HG02571 (cell line): ENCODE results near the gene SCYGR4.
"Not testable (repeated sequence)": the region's sequence is repeated elsewhere in the genome, so short reads cannot be mapped to it uniquely, and the experiment has no call there.

Experiments
- ATAC-seq: cut with Tn5 transposase; IDR thresholded peaks from one replicate; pipeline ENCODE4 v1.9.1; 2021; ENCODE audit warnings: mild to moderate bottlenecking, moderate library complexity; ENCODE audit not compliant: unreplicated experiment

Gene SCYGR4, protein sequence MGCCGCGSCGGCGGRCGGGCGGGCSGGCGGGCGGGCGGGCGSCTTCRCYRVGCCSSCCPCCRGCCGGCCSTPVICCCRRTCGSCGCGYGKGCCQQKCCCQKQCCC

DNA sequence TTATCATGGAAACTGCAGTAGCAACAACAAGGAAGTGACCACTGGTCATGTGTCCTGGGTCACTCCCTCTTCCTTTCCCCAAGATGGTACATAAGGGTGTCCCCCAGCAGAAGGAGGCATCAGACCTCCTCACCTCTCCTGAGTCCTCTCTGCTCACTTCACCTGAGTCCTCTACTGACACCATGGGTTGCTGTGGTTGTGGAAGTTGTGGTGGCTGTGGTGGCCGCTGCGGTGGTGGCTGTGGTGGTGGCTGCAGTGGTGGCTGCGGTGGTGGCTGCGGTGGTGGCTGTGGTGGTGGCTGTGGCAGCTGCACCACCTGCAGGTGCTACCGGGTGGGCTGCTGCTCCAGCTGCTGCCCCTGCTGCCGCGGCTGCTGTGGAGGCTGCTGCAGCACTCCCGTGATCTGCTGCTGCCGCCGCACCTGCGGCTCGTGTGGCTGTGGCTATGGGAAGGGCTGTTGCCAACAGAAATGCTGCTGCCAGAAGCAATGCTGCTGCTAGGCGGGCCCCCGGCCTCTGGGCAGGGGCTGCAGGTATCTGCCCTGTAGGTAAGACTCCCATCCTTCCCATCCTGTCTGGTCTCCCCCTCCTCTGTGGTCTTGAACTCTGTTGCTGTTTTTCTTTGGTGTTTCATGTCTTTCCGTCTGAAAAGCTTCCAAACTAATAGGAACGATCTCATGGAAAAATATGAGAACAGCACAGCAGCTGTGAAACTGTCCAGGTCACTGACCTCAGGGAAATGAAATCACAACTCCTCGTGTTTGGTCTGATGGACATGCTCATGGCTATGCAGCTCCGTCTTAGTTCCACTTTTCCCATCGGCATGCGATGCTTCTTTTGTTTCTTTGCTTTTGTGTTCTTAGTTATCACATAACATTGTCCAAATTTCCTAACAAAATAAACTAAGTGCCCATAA lies at the start of gene SCYGR4:
Gene SCYGR4 (plus strand): TSS at position 183 of the 915 bp plus-strand sequence. CDS start 0 bp downstream, at position 183.
- ATAC-seq = no peak

DNA sequence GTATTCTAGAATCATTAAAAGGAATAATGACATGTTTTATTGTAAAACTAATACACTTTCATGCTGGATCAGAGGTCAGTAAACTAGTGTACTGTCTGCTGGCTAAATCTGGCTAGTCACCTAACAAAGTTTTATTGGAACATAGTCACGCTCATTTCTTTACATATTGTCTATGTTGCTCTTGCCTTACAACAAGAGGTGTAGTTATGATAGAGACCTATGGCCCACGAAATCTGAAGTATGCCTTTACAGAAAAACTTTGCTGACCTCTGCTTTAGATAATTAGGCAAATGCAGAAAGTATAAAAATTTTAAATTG lies 48.5 kb upstream of the SCYGR4 start:
- no peak for ATAC-seq

DNA sequence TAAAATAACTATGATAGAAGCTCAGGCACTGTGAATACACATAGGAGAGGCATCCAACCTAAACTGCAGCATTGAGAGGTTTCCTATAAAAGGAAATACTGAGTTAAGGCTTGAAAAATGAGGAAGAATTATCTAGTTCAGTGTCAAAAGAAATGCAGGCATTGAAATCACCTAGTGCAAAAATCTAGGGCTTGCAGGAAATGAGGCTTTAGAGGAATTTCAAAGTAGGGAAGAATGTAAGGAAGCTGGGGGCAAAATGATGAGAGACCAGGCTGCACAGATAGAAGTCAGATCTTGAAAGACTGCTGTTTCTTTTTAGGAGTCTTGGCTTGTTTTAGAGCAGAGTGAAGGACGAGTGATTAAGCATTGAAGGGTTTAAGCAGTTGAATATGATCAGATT lies 46.7 kb upstream of the SCYGR4 start:
- ATAC-seq = no peak

DNA sequence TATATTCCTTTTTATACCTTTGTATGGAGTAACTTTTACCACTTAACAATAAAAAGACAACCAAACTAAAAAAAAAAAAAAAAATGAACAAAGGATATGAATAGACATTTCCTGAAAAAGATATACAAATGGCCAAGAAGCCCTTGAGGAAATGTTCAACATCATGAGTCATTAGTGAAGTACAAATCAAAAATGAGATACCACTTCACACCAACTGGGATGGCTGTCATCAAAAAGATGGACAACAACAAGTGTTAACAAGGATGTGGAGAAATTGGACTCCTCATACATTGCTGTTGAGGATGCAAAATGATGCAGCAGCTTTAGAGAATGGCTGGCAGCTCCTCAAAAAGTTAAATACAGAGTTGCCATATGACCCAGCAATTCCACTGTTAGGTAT lies 41.2 kb upstream of the SCYGR4 start:
- no peak for ATAC-seq

DNA sequence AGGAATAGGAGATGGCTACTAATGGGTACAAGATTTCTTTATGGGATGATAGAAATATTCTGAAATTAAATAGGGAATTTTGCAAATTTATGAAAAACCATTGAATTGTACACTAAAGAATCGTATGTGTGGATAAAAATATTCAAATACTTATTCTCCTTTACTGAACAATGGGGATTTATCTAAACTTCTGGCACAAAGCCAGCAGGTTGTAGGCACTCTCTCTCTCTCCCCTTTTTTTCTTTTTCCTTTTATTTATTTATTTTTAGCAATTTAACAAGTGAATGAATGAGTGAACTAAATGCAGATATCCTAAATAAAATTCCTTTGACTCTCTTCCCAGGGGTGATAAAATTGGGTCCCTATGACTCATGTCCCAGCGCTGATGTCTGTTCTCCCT lies 40.5 kb upstream of the SCYGR4 start:
- no peak for ATAC-seq

DNA sequence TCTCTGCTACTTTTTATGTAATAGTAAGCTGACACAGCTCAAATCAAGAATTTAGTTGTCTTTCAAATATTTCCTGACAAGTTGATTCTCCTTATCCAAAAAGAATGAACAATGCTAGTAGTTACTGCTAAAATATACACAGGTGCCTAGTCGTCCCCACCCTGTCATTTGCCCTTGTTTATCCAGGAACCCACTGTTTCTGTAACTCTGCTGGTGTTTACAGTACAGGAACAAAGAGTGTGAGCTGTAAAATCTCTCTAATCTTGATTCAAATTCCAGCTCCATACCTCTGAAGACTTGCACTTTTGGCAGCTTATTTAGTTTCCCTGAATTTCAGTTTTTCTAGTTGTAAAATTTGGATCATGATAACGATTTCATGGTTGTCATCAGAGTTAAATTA lies 39.7 kb upstream of the SCYGR4 start:
- no peak for ATAC-seq

DNA sequence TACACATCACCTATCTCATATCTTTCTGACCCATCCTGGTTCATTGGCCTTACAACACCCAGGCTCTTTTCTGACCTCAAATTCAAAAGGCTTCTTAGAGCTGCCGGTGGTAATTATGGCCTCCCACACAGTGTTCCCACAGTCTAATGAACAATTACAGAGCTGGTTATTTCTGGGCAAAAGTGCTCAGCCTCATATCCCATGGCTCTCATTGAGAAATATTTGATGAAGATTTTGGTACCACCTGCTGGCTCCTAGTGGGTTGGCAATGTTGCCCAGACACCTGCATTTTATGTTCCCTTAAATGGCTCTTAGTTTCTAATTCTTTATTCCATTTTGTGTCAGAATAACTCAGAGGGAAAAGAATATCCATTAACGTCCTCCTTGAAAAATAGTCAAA lies 38.7 kb upstream of the SCYGR4 start:
- no peak for ATAC-seq

DNA sequence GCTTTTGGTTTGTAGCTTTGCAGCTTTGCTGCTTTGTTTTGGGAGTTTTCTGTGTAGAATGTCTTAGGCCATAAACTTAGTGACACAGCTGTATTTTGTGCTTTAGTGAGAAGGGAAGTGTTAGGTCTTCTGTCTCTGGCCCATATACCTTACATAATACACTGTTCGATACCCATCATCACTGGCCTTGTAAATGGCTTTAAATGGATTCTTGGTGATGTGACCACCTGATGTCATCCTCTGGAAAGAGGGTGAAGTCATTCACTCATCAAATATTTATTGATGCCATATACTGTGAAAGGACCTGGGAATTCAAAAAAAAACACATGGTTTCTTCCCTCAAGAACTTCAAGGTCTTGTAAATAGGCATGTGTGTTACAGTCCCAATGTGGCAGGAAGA lies 37.5 kb upstream of the SCYGR4 start:
- no peak for ATAC-seq

DNA sequence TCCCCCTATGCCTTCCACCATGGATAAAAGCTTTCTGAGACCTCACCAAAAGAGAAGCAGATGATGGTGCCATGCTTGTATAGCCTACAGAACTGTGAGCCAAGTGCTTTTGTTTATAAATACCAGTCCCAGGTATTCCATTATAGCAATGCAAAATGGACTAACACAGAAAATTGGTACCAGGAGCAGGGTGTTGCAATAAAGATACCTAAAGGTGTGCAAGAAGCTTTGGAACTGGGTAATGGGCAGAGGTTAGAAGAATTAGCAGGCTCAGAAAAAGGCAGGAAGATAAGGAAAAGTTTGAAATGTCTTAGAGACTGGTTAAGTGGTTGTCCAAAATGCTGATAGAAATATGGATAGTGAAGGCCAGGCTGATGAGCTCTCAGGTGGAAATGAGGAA lies 34.9 kb upstream of the SCYGR4 start:
- ATAC-seq = no peak

DNA sequence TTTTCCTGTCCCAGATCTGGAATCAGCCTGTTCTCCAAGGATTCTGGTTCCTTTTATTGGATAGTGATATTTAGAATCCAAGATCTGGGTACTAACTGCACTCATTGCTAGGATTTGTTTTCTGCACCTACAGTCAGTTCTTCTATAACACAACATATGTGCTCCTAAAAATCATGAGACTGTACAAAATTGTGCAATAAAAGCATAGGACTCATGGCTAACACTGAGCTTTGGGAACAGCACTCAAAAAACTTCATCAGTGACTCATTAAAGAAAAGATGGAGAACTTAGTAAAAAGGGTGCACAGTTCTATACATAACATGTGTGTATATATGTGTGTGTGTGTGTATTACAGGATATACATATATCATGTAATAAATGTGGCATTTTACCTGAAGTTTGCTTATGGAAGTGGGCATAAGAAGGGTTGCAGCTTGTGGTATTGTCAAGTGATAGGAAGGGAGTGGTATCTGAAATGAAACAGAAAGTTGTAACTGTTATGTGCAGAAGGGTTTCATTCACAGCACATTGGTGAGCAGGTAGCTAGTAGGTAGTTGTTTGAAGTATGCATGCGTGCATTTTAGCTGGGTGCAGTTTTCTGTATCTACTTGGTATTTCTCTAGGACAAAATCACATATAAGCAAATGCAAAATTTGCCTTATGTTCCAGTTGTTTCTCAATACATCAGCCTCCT lies 24.5 kb upstream of the SCYGR4 start:
- no peak for ATAC-seq

DNA sequence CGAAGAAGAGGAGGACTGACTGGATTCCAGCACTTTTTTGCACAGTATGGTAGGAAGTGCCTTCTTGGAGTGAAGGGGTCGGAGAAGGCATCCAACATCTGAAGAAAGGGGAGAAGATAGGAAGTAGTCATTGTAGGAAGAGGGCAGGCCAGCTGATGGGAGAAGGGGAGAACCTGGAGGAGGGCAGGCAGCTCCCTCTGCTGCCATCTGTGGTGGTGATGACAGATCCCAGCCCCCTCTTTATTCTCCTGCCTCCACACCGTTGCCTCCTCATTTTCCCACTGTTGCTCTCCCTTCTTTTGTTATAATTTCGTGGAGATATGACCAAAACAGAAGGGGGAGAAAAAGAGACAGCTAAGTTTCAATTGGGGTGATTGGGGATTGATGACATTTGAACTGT lies 21.5 kb upstream of the SCYGR4 start:
- no peak for ATAC-seq

DNA sequence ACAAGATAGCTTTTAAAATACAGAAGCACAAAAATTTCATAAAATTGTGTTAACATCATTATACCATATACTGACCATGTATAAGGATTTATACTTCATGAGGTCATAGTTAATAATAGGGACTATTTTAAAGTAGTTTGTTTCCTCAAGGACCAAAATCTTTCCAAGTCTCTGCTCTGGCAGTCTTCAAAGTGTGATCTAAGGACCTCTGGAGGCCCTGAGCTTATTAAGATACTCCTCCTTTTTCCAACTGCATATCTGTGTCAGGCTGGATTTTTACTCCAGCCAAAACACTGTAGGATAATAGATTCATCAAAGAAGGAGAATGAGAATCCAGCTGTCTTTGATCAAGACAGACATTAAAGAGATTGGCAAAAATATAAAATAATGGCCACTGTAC lies 20.3 kb upstream of the SCYGR4 start:
- ATAC-seq = no peak

DNA sequence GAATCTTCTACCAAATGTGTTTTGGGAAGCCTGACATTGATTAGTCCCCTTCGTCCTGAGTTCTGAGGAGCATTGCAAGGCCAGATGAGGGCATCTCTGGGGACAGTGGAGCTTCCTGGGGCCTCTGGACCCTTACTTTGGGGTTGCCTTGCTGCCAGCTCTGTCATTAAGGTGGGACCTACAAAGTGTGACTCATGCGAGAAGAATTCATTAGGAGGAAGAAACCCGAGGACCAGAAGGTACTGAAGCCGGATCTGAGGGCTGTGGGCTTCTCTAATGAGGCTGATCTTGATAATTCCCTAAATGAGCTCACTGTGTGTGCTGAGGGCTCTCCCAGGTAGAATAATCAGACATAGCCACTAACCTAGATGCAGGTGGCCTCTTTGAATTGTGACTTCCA lies 19.3 kb upstream of the SCYGR4 start:
- no peak for ATAC-seq

DNA sequence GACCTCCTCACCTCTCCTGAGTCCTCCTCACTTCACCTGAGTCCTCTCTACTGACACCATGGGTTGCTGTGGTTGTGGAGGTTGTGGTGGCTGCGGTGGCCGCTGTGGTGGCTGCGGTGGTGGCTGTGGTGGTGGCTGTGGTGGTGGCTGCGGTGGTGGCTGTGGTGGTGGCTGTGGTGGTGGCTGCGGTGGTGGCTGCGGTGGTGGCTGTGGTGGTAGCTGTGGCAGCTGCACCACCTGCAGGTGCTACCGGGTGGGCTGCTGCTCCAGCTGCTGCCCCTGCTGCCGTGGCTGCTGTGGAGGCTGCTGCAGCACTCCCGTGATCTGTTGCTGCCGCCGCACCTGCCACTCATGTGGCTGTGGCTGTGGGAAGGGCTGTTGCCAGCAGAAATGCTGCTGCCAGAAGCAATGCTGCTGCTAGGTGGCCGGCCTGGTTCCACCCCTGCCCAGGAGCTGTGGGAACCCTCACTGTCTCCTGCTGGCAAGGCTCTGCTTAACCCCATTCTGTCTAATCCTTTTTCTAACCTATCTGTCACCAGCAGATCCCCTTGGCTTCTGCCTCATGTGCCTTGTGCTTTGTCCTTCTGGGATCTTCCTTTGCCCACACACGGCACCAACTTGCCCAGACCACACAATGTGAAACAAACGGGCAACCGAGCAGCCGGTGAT lies 18.3 kb upstream of the SCYGR4 start, which contains the start of gene SCYGR2:
Gene SCYGR2 (plus strand): TSS at position 59 of the 669 bp plus-strand sequence. CDS start 0 bp downstream, at position 59.
- ATAC-seq = not testable (repeated sequence)

DNA sequence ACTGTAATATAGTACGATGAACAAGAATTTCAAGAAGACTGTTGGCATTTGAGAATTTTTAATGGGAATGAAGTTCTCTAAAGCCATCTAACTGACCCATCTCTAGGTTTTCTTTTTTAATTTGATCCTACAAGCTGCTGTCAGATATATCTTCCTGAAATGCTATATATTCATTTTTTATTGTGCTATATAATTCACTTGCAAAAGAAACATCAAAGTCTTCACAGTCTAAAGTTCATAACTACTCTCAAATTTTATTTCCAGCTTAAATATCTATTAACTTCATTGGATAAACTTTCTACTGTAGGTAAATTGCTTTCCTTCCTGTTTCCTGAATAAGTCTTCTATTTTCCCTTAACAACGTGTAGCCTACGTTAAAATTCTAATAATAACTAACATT lies 14.9 kb upstream of the SCYGR4 start:
- no peak for ATAC-seq

DNA sequence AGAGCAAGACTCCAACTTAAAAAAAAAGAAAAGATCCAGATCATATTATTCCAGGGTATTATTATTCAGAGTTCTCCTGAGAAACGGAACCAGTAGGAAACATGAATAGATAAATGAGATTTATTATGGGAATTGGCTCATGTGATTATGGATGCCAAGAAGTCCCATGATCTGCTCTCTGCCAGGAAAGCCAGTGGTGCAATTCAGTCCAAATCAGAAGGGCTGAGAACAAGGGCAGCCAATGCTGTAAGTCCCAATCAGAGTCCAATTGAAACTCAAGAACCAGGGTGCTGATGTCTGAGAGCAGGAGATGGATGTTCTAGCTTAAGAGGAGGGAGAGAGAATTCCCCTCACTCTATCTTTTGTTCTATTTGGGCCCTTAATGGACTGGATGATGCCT lies 10.8 kb upstream of the SCYGR4 start:
- no peak for ATAC-seq

DNA sequence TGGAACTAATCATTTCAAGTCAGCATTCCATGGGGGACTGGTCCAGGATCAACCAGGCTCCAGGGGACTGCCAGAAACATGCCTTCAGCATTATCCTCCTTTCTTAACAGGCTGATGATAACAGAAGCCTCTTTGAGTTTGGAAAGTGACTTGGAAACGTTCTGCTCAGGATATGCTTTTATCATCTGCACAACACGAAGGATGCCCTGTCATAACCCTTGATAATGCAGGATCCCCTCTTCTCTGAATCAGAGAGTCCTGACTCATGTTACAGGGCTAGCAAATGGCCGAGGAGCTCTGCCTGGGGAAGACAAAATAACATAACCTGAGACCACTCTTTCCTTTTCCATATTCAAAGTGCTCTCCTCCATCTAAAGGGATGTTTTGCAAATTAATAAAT lies 9.4 kb upstream of the SCYGR4 start:
- no peak for ATAC-seq

DNA sequence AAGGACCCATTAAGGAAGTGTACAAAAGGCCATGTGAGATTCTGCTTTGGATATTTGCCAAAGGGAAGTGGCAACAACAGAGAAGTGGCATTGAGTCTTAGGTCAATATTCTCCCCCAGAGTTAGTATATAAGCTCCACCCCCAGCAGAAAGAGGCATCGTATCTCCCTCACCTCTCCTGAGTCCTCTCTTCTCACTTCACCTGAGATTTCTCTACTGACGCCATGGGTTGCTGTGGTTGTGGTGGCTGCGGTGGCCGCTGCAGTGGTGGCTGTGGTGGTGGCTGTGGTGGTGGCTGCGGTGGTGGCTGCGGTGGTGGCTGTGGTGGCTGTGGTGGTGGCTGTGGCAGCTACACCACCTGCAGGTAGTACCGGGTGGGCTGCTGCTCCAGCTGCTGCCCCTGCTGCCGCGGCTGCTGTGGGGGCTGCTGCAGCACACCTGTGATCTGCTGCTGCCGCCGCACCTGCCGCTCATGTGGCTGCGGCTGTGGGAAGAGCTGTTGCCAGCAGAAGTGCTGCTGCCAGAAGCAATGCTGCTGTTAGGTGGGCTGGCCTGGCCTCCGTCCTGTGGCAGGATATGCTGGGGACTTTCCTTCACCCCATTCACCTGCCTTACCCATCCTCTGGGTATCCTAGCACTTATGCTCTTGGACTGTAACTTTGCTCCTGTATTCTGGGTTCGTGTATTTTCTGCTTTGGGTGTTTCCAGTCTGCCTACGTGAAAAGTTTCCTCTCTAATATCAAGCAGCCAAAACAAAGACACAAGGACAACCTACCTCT lies 8.5 kb upstream of the SCYGR4 start:
- no peak for ATAC-seq

DNA sequence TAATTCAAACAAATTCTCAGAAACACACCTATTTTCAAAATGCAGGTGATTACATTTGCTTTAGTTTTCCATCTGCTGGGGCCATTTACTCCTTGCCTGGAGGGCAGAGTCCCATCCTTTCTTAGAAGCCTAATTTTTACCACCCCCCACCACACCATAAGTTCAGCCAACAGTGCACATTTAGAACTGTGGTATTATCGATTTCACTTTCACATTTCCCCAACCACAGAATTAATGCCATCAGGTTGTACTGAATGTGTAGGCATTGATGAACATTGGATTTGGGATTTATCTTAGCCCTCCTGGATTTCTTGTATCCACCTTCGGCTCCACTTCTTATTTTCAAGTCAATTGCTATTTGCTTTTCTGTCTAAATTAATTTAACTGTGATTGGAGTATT lies 7.2 kb upstream of the SCYGR4 start:
- ATAC-seq = no peak

DNA sequence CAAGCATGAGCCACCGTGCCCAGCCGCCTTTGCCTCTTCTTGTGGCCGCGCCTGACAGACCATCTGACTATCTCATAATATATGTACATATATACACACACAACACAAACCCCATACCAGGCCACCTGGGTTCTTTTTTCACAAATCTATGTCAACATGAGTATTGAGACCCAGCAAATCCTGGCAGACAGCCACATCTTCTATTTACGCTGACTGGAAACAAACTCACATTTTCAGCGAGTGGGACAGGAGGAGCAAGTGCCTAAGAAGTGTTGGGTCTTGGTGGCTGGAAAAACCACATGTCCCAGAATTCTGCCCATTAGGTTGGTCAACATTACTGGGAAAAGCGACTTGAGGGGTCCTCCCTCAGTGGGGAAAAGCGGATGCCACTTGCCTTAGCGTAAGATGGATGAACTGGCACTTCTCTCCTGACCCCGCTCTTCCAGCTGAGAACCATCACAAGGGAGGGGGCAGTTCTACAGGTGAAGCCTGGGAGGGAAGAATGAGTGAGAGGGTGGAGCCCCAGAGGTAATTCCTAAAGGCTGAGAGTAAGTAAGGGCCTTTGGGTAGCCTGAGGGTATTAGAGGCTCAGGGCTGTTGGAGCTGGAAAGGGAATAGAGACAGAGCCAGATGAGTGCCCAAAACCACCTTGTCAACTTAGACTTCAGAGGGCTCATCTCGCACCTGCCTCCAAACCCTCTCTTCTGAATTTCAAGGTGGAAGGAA lies 4.6 kb upstream of the SCYGR4 start:
- no peak for ATAC-seq
